Esophagus muscularis mucosa (tissue), 4 donors: ENCODE measurements around the gene TRAPPC12.

Experiments
- EP300 ChIP-seq: sonication (generic); formaldehyde crosslinking; IDR thresholded peaks from one replicate; pipeline ENCODE4 v1.6.1; 2017; ENCODE audit warnings: antibody characterized with exemption
- POLR2A ChIP-seq: fragments of 450-650 bp; IDR thresholded peaks from one replicate; pipeline ENCODE4 v1.6.1; 2017; ENCODE audit warnings: antibody characterized with exemption, moderate library complexity, mild to moderate bottlenecking, low read depth
- TF ChIP-seq, protein P1 (sequence below), 3 experiments: fragments of 200-600 bp in 2 of 3; fragments of 450-650 bp in 1 of 3; sonication (generic) in 2 of 3; IDR thresholded peaks; one replicate each; pipeline ENCODE4 v1.5.1; 2017 to 2019; ENCODE audit warnings: antibody characterized with exemption in 3 of 3, mild to moderate bottlenecking in 2 of 3, moderate library complexity in 1 of 3

DNA sequence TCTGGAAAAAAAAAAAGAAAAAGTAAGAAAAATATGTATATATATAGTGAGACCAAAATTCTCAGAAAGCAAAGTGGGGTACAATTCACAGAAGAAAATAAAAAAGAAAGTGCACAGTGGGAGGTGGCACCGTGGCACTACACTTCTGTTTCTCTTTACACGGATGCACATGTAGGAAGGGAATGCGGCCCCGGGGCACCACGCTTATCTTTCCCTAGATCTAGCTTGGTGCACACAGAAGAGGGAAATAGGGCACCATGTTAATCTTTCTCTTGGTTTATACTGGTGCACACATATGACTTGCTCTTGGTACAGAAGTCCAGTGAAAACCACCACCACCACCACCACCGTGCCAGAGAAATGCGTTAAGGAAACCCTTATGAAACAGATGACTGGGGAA, 33.9 kb upstream of the TRAPPC12 start:
- no peak for TF ChIP-seq EP300
- TF ChIP-seq, protein P1, sequence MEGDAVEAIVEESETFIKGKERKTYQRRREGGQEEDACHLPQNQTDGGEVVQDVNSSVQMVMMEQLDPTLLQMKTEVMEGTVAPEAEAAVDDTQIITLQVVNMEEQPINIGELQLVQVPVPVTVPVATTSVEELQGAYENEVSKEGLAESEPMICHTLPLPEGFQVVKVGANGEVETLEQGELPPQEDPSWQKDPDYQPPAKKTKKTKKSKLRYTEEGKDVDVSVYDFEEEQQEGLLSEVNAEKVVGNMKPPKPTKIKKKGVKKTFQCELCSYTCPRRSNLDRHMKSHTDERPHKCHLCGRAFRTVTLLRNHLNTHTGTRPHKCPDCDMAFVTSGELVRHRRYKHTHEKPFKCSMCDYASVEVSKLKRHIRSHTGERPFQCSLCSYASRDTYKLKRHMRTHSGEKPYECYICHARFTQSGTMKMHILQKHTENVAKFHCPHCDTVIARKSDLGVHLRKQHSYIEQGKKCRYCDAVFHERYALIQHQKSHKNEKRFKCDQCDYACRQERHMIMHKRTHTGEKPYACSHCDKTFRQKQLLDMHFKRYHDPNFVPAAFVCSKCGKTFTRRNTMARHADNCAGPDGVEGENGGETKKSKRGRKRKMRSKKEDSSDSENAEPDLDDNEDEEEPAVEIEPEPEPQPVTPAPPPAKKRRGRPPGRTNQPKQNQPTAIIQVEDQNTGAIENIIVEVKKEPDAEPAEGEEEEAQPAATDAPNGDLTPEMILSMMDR (IDR thresholded peaks at IDR 0.05), result no peak
- no peak for TF ChIP-seq POLR2A
